Measurements from ENCODE around the gene RTN4.

GRCh38 chr2:54947646-54948045 is 102.6 kb downstream of the RTN4 start:
- TF ChIP-seq SIN3A (IDR thresholded peaks at IDR 0.05; ENCODE audit: borderline replicate concordance, insufficient read depth, low read length): no peak
- TF ChIP-seq POLR2AphosphoS5 (IDR thresholded peaks at IDR 0.05; ENCODE audit: low read depth, low read length): no peak
- no peak for TF ChIP-seq TAF1 (IDR thresholded peaks at IDR 0.05; ENCODE audit: borderline replicate concordance, insufficient read depth, low read length)

Data from PFSK-1 (cell line).